ENCODE data around the gene GRIN2A.

- TF ChIP-seq ZNF274 (IDR thresholded peaks at IDR 0.05; ENCODE audit: low read depth, low read length), result no peak
- no peak for TF ChIP-seq SUZ12 (IDR thresholded peaks at IDR 0.05; ENCODE audit: extremely low read depth, insufficient read depth, insufficient read length)
- TF ChIP-seq YY1 (IDR thresholded peaks at IDR 0.05; ENCODE audit: insufficient read depth, insufficient read length), result no peak
Measured at GRCh38 chr16:10224850-10225249, 42.6 kb upstream of the GRIN2A start.

All from NT2/D1 (cell line).